CD4-positive, CD25-positive, alpha-beta regulatory T cell (primary cell): ENCODE data around the gene WDR86. TPM values are rescaled to one million over a fixed set of nuclear protein-coding genes. Genes with fewer than 3 reads are reported as not detected.

ENCODE experiments used
- ATAC-seq, 2 donors: fragments of 150-1000 bp; cut with Tn5 transposase; one replicate each; pipeline ENCODE4 v1.10.0; 2021; ENCODE audit warnings: low read depth in 2 of 2, moderate number of reproducible peaks in 2 of 2, moderate library complexity in 1 of 2
- DNase-seq, 3 donors: peaks; one replicate each; pipeline versions ENCODE4 v3.0.0 to v3.0.0-alpha.2; 2012 to 2022; ENCODE audit warnings: mixed read lengths in 1 of 3
- H3K27ac ChIP-seq: one replicate; pipeline ENCODE4 v1.7.0; 2013; ENCODE audit warnings: mild to moderate bottlenecking, low read length; ENCODE audit not compliant: insufficient read depth, poor library complexity, severe bottlenecking
- H3K27me3 ChIP-seq: one replicate; pipeline ENCODE4 v1.7.0; 2013; ENCODE audit warnings: low read length; ENCODE audit not compliant: control insufficient read depth, insufficient read depth
- H3K36me3 ChIP-seq: one replicate; pipeline ENCODE4 v1.7.0; 2013; ENCODE audit warnings: mild to moderate bottlenecking, low read length, moderate library complexity; ENCODE audit not compliant: control insufficient read depth, insufficient read depth
- H3K4me1 ChIP-seq: 2 replicates; pipeline ENCODE4 v1.7.0; 2013; ENCODE audit warnings: mild to moderate bottlenecking, low read length; ENCODE audit not compliant: insufficient read depth, control insufficient read depth, poor library complexity, severe bottlenecking
- H3K4me3 ChIP-seq: one replicate; pipeline ENCODE4 v1.7.0; 2013; ENCODE audit warnings: low read depth, mild to moderate bottlenecking, low read length, moderate library complexity
- H3K9me3 ChIP-seq, 2 experiments: 1 replicate in 1 of 2; 2 replicates in 1 of 2; pipeline ENCODE4 v1.7.0; 2013; ENCODE audit warnings: low read length in 2 of 2, mild to moderate bottlenecking in 1 of 2, moderate library complexity in 1 of 2; ENCODE audit not compliant: control insufficient read depth in 2 of 2
- H3K27ac Mint-ChIP-seq, 3 donors: one replicate each; pipeline ENCODE4 v1.8.0; 2020 to 2022; ENCODE audit warnings: mild to moderate bottlenecking in 3 of 3, mixed read lengths in 3 of 3, moderate library complexity in 2 of 3
- H3K27me3 Mint-ChIP-seq: one replicate; pipeline ENCODE4 v1.8.0; 2022; ENCODE audit warnings: mild to moderate bottlenecking, mixed read lengths
- H3K36me3 Mint-ChIP-seq: one replicate; pipeline ENCODE4 v1.8.0; 2020; ENCODE audit warnings: mixed read lengths
- H3K4me1 Mint-ChIP-seq, 4 donors: one replicate each; pipeline ENCODE4 v1.8.0; 2020 to 2022; ENCODE audit warnings: mixed read lengths in 4 of 4, mild to moderate bottlenecking in 1 of 4
- H3K4me3 Mint-ChIP-seq, 4 donors: one replicate each; pipeline ENCODE4 v1.8.0; 2020 to 2022; ENCODE audit warnings: mild to moderate bottlenecking in 4 of 4, mixed read lengths in 4 of 4, moderate library complexity in 3 of 4
- H3K9me3 Mint-ChIP-seq, 7 donors: one replicate each; pipeline ENCODE4 v1.8.0; 2020 to 2022; ENCODE audit warnings: mixed read lengths in 7 of 7, mild to moderate bottlenecking in 3 of 7, moderate library complexity in 2 of 7
- polyA plus RNA-seq, 4 donors: library from polyadenylated mRNA; unstranded; fragments of 300-500 nt; fragmentation: Illumina TruSeq; gene quantifications; one replicate each; pipeline ENCODE4 v1.2.3, GENCODE V29; 2021
- total RNA-seq: library from RNA; stranded (reverse); gene quantifications from one replicate; pipeline ENCODE4 v1.2.3, GENCODE V29; 2022

WDR86 gene
- total and polyA plus RNA-seq, 5 donors from 2014 or later: 0.15 to 4.8 (median 0.51) TPM; not detected in 1

GRCh38 chr7:151453326-151453791 lies 43.5 kb upstream of the WDR86 start:
- Mint-ChIP-seq H3K9me3 (peaks cover 0 to 4% (median 0%) of the 10 kb centered on the region in 7 donors), H3K36me3 (no peaks in the 10 kb centered on the region), H3K27me3 (peaks cover 28% of the 10 kb centered on the region), H3K27ac (no peak overlapping the region), H3K4me3 (no peak overlapping the region), H3K4me1 (no peaks in the 10 kb centered on the region)
- Histone ChIP-seq H3K4me3 (no peak overlapping the region), H3K4me1 (peaks cover 2% of the 10 kb centered on the region), H3K9me3 (no peaks in the 10 kb centered on the region), H3K27me3 (no peaks in the 10 kb centered on the region), H3K36me3 (no peaks in the 10 kb centered on the region), H3K27ac (no peak overlapping the region)
- no peak for DNase-seq
- no peak for ATAC-seq

GRCh38 chr7:151452680-151453325 lies 43.0 kb upstream of the WDR86 start:
- peaks cover 28% of the 10 kb centered on the region for H3K27me3 Mint-ChIP-seq
- H3K4me1 Mint-ChIP-seq: no peaks in the 10 kb centered on the region
- Histone ChIP-seq H3K4me1 (peaks cover 7% of the 10 kb centered on the region), H3K27ac (no peak overlapping the region), H3K27me3 (no peaks in the 10 kb centered on the region), H3K4me3 (no peak overlapping the region), H3K36me3 (no peaks in the 10 kb centered on the region), H3K9me3 (no peaks in the 10 kb centered on the region)
- ATAC-seq (no peak), DNase-seq (no peak)
- H3K27ac Mint-ChIP-seq: no peak overlapping the region
- no peaks in the 10 kb centered on the region for H3K36me3 Mint-ChIP-seq
- peaks cover 0 to 4% (median 0%) of the 10 kb centered on the region in 7 donors for H3K9me3 Mint-ChIP-seq
- no peak overlapping the region for H3K4me3 Mint-ChIP-seq

GRCh38 chr7:151451626-151452571 lies 42.1 kb upstream of the WDR86 start:
- Mint-ChIP-seq H3K4me1 (no peaks in the 10 kb centered on the region), H3K9me3 (peaks cover 0 to 4% (median 0%) of the 10 kb centered on the region in 7 donors), H3K36me3 (no peaks in the 10 kb centered on the region), H3K27me3 (peaks cover 23% of the 10 kb centered on the region), H3K4me3 (no peak overlapping the region), H3K27ac (no peak overlapping the region)
- no peaks in the 10 kb centered on the region for H3K9me3 ChIP-seq
- DNase-seq: no peak
- no peak overlapping the region for H3K27ac ChIP-seq
- no peak overlapping the region for H3K4me3 ChIP-seq
- peaks cover 7% of the 10 kb centered on the region for H3K4me1 ChIP-seq
- H3K36me3 ChIP-seq: no peaks in the 10 kb centered on the region
- H3K27me3 ChIP-seq: no peaks in the 10 kb centered on the region
- no peak for ATAC-seq

GRCh38 chr7:151451156-151451555 lies 41.3 kb upstream of the WDR86 start:
- no peaks in the 10 kb centered on the region for H3K27me3 ChIP-seq
- no peaks in the 10 kb centered on the region for H3K36me3 Mint-ChIP-seq
- H3K27ac Mint-ChIP-seq: no peak overlapping the region
- no peaks in the 10 kb centered on the region for H3K36me3 ChIP-seq
- H3K27ac ChIP-seq: no peak overlapping the region
- H3K27me3 Mint-ChIP-seq: peaks cover 30% of the 10 kb centered on the region
- no peak overlapping the region for H3K4me3 ChIP-seq
- ATAC-seq (no peak), DNase-seq (no peak)
- H3K4me1 ChIP-seq: peaks cover 7% of the 10 kb centered on the region
- peak overlapping the region in 1 of 4 donors; percentile 32 for H3K4me3 Mint-ChIP-seq
- H3K9me3 ChIP-seq: no peaks in the 10 kb centered on the region
- H3K9me3 Mint-ChIP-seq: peaks cover 0 to 4% (median 0%) of the 10 kb centered on the region in 7 donors
- H3K4me1 Mint-ChIP-seq: no peaks in the 10 kb centered on the region

- no peaks in the 10 kb centered on the region for H3K36me3 Mint-ChIP-seq
- Histone ChIP-seq H3K36me3 (no peaks in the 10 kb centered on the region), H3K9me3 (no peaks in the 10 kb centered on the region), H3K27ac (no peak overlapping the region), H3K4me3 (no peak overlapping the region), H3K4me1 (peaks cover 7% of the 10 kb centered on the region), H3K27me3 (no peaks in the 10 kb centered on the region)
- H3K4me1 Mint-ChIP-seq: peaks cover 0 to 6% (median 0%) of the 10 kb centered on the region in 4 donors
- H3K27me3 Mint-ChIP-seq: peaks cover 36% of the 10 kb centered on the region
- ATAC-seq (no peak), DNase-seq (no peak)
- no peak overlapping the region for H3K27ac Mint-ChIP-seq
- peaks cover 0 to 2% (median 0%) of the 10 kb centered on the region in 7 donors for H3K9me3 Mint-ChIP-seq
- H3K4me3 Mint-ChIP-seq: no peak overlapping the region
Measured at GRCh38 chr7:151449990-151450389, 40.2 kb upstream of the WDR86 start.

- no peak overlapping the region for H3K4me3 ChIP-seq
- peaks cover 29% of the 10 kb centered on the region for H3K27me3 Mint-ChIP-seq
- peak; percentile 54 to 81 (median 75) for DNase-seq
Measured at GRCh38 chr7:151448261-151449252, 38.7 kb upstream of the WDR86 start.

GRCh38 chr7:151447901-151448260 lies 38.0 kb upstream of the WDR86 start:
- H3K9me3 Mint-ChIP-seq: peaks cover 0 to 2% (median 0%) of the 10 kb centered on the region in 7 donors
- peaks cover 29% of the 10 kb centered on the region for H3K27me3 Mint-ChIP-seq
- Histone ChIP-seq H3K4me3 (no peak overlapping the region), H3K9me3 (no peaks in the 10 kb centered on the region), H3K27ac (no peak overlapping the region), H3K4me1 (peaks cover 7% of the 10 kb centered on the region), H3K36me3 (no peaks in the 10 kb centered on the region), H3K27me3 (no peaks in the 10 kb centered on the region)
- peak overlapping the region; percentile 48 to 89 (median 76) for H3K4me3 Mint-ChIP-seq
- H3K27ac Mint-ChIP-seq: no peak overlapping the region
- no peaks in the 10 kb centered on the region for H3K36me3 Mint-ChIP-seq
- DNase-seq (no peak), ATAC-seq (no peak)
- H3K4me1 Mint-ChIP-seq: peaks cover 0 to 6% (median 1%) of the 10 kb centered on the region in 4 donors

More at GRCh38 chr7:151448261-151449252, 38.7 kb upstream of the WDR86 start:
- no peaks in the 10 kb centered on the region for H3K36me3 ChIP-seq
- peaks cover 7% of the 10 kb centered on the region for H3K4me1 ChIP-seq
- peaks cover 0 to 2% (median 0%) of the 10 kb centered on the region in 7 donors for H3K9me3 Mint-ChIP-seq
- peak overlapping the region; percentile 79 to 96 (median 88) for H3K4me3 Mint-ChIP-seq
- no peaks in the 10 kb centered on the region for H3K27me3 ChIP-seq
- peak; percentile 84 to 85 for ATAC-seq
- no peaks in the 10 kb centered on the region for H3K9me3 ChIP-seq
- no peaks in the 10 kb centered on the region for H3K36me3 Mint-ChIP-seq
- H3K27ac Mint-ChIP-seq: no peak overlapping the region
- H3K4me1 Mint-ChIP-seq: peaks cover 0 to 6% (median 0%) of the 10 kb centered on the region in 4 donors
- H3K27ac ChIP-seq: no peak overlapping the region
